ENCODE results near the gene MORC1. TPM values are rescaled to one million over a fixed set of nuclear protein-coding genes. Genes with fewer than 3 reads are reported as not detected.

MORC1 gene
- total and polyA plus RNA-seq, 2 experiments from 2014 or later = not detected

- DNase-seq (ENCODE audit: low read depth in 1 of 2, low spot score in 1 of 2) = no peak
- no peak for TF ChIP-seq CTCF (IDR thresholded peaks at IDR 0.05; ENCODE audit: low read depth, low read length)
These were observed 650 bp upstream of the MORC1 start for GRCh38 chr3:109118584-109118983.

GRCh38 chr3:109116031-109116430 is 1.9 kb downstream of the MORC1 start:
- H3K9me3 ChIP-seq (ENCODE audit: low read depth) = no peaks in the 10 kb centered on the region
- no peak overlapping the region for H3K4me3 ChIP-seq
- H3K36me3 ChIP-seq = no peaks in the 10 kb centered on the region
- no peak overlapping the region for H3K27ac ChIP-seq
- no peaks in the 10 kb centered on the region for H3K4me1 ChIP-seq (ENCODE audit: low read depth)
- no peak for DNase-seq (ENCODE audit: low read depth in 1 of 2, low spot score in 1 of 2)
- no peaks in the 10 kb centered on the region for H3K27me3 ChIP-seq
- TF ChIP-seq CTCF (IDR thresholded peaks at IDR 0.05; ENCODE audit: low read depth, low read length) = no peak

More at GRCh38 chr3:109118584-109118983, 650 bp upstream of the MORC1 start:
- Histone ChIP-seq H3K4me3 (no peak overlapping the region), H3K27me3 (no peaks in the 10 kb centered on the region), H3K36me3 (no peaks in the 10 kb centered on the region), H3K9me3 (ENCODE audit: low read depth) (no peaks in the 10 kb centered on the region), H3K4me1 (ENCODE audit: low read depth) (no peaks in the 10 kb centered on the region), H3K27ac (no peak overlapping the region)

GRCh38 chr3:109115451-109115850 is 2.5 kb downstream of the MORC1 start:
- Histone ChIP-seq H3K9me3 (ENCODE audit: low read depth) (no peaks in the 10 kb centered on the region), H3K27ac (no peak overlapping the region), H3K4me3 (no peak overlapping the region), H3K27me3 (no peaks in the 10 kb centered on the region), H3K4me1 (ENCODE audit: low read depth) (no peaks in the 10 kb centered on the region), H3K36me3 (no peaks in the 10 kb centered on the region)
- TF ChIP-seq CTCF (IDR thresholded peaks at IDR 0.05; ENCODE audit: low read depth, low read length) = no peak
- DNase-seq (ENCODE audit: low read depth in 1 of 2, low spot score in 1 of 2) = no peak

- no peaks in the 10 kb centered on the region for H3K27me3 ChIP-seq
- no peaks in the 10 kb centered on the region for H3K4me1 ChIP-seq (ENCODE audit: low read depth)
- no peak for DNase-seq (ENCODE audit: low read depth in 1 of 2, low spot score in 1 of 2)
- H3K4me3 ChIP-seq = no peak overlapping the region
- no peak overlapping the region for H3K27ac ChIP-seq
- no peaks in the 10 kb centered on the region for H3K36me3 ChIP-seq
- no peak for TF ChIP-seq CTCF (IDR thresholded peaks at IDR 0.05; ENCODE audit: low read depth, low read length)
- no peaks in the 10 kb centered on the region for H3K9me3 ChIP-seq (ENCODE audit: low read depth)
These were observed 3.2 kb downstream of the MORC1 start for GRCh38 chr3:109114746-109115145.

GRCh38 chr3:109112946-109113760 is 4.8 kb downstream of the MORC1 start:
- H3K27me3 ChIP-seq = no peaks in the 10 kb centered on the region
- no peak for TF ChIP-seq CTCF (IDR thresholded peaks at IDR 0.05; ENCODE audit: low read depth, low read length)
- no peak overlapping the region for H3K27ac ChIP-seq
- no peaks in the 10 kb centered on the region for H3K9me3 ChIP-seq (ENCODE audit: low read depth)
- H3K36me3 ChIP-seq = no peaks in the 10 kb centered on the region
- no peak for DNase-seq (ENCODE audit: low read depth in 1 of 2, low spot score in 1 of 2)
- H3K4me1 ChIP-seq (ENCODE audit: low read depth) = no peaks in the 10 kb centered on the region
- H3K4me3 ChIP-seq = no peak overlapping the region

All from cardiac muscle cell (in vitro differentiated cells and primary cell).